Type B pancreatic cell (in vitro differentiated cells): ENCODE results near the gene IL3RA. TPM values are rescaled to one million over a fixed set of nuclear protein-coding genes. Genes with fewer than 3 reads are reported as not detected.

Source experiments
- DNase-seq: peaks from one replicate; pipeline ENCODE4 v3.0.0; 2021; ENCODE audit warnings: mixed read lengths; ENCODE audit not compliant: unreplicated experiment; ENCODE audit errors: extremely low spot score
- H3K27ac Mint-ChIP-seq: 2 replicates; pipeline ENCODE4 v1.8.0; 2021; ENCODE audit warnings: mild to moderate bottlenecking, mixed read lengths
- H3K27me3 Mint-ChIP-seq: 2 replicates; pipeline ENCODE4 v1.8.0; 2021; ENCODE audit warnings: mixed read lengths
- H3K36me3 Mint-ChIP-seq: 2 replicates; pipeline ENCODE4 v1.8.0; 2021; ENCODE audit warnings: mixed read lengths
- H3K4me1 Mint-ChIP-seq: one replicate; pipeline ENCODE4 v1.8.0; 2021; ENCODE audit warnings: mixed read lengths; ENCODE audit not compliant: unreplicated experiment
- H3K4me3 Mint-ChIP-seq: 2 replicates; pipeline ENCODE4 v1.8.0; 2021; ENCODE audit warnings: mild to moderate bottlenecking, mixed read lengths
- H3K9me3 Mint-ChIP-seq: 2 replicates; pipeline ENCODE4 v1.8.0; 2021; ENCODE audit warnings: mixed read lengths
- CTCF ChIP-seq: fragments of 200-600 bp; sonication (generic); conservative IDR thresholded peaks from 2 replicates; pipeline ENCODE4 v1.5.0; 2021; ENCODE audit warnings: antibody characterized with exemption, mild to moderate bottlenecking
- total RNA-seq: library from RNA; stranded (reverse); gene quantifications from 2 replicates; pipeline ENCODE4 v1.2.1, GENCODE V29; 2021; ENCODE audit warnings: low replicate concordance

IL3RA gene
- total RNA-seq, 1 donor from 2014 or later = not detected

- Mint-ChIP-seq H3K27me3 (no peaks in the 10 kb centered on the region), H3K27ac (peak overlapping the region; percentile 65)
- no peak for DNase-seq
These were observed 83.2 kb downstream of the IL3RA start for GRCh38 chrX:1419545-1420355.

GRCh38 chrX:1420371-1420770, 83.8 kb downstream of the IL3RA start:
- DNase-seq = no peak
- Mint-ChIP-seq H3K9me3 (no peaks in the 10 kb centered on the region), H3K27ac (peak overlapping the region; percentile 65), H3K27me3 (no peaks in the 10 kb centered on the region), H3K4me1 (no peaks in the 10 kb centered on the region), H3K36me3 (peaks cover 37% of the 10 kb centered on the region), H3K4me3 (no peak overlapping the region)
- TF ChIP-seq CTCF = no peak

More at GRCh38 chrX:1419545-1420355, 83.2 kb downstream of the IL3RA start:
- Mint-ChIP-seq H3K4me1 (no peaks in the 10 kb centered on the region), H3K9me3 (no peaks in the 10 kb centered on the region), H3K4me3 (peak overlapping the region; percentile 18), H3K36me3 (peaks cover 32% of the 10 kb centered on the region)
- no peak for TF ChIP-seq CTCF

- H3K27me3 Mint-ChIP-seq = no peaks in the 10 kb centered on the region
- no peak overlapping the region for H3K27ac Mint-ChIP-seq
- TF ChIP-seq CTCF = no peak
- no peak for DNase-seq
- H3K4me3 Mint-ChIP-seq = no peak overlapping the region
- H3K36me3 Mint-ChIP-seq = peaks cover 42% of the 10 kb centered on the region
- H3K4me1 Mint-ChIP-seq = no peaks in the 10 kb centered on the region
- H3K9me3 Mint-ChIP-seq = no peaks in the 10 kb centered on the region
These were observed 85.0 kb downstream of the IL3RA start for GRCh38 chrX:1421433-1422134.

GRCh38 chrX:1422135-1422465, 85.5 kb downstream of the IL3RA start:
- Mint-ChIP-seq H3K9me3 (no peaks in the 10 kb centered on the region), H3K27ac (no peak overlapping the region), H3K4me3 (no peak overlapping the region), H3K4me1 (no peaks in the 10 kb centered on the region), H3K36me3 (peaks cover 44% of the 10 kb centered on the region), H3K27me3 (no peaks in the 10 kb centered on the region)
- DNase-seq = no peak
- TF ChIP-seq CTCF = no peak

- H3K4me3 Mint-ChIP-seq = no peak overlapping the region
- peaks cover 48% of the 10 kb centered on the region for H3K36me3 Mint-ChIP-seq
- no peaks in the 10 kb centered on the region for H3K9me3 Mint-ChIP-seq
- no peak for DNase-seq
- no peak overlapping the region for H3K27ac Mint-ChIP-seq
- TF ChIP-seq CTCF = no peak
- H3K4me1 Mint-ChIP-seq = no peaks in the 10 kb centered on the region
- no peaks in the 10 kb centered on the region for H3K27me3 Mint-ChIP-seq
These were observed 86.6 kb downstream of the IL3RA start for GRCh38 chrX:1423215-1423614.
